Naive B cell (primary cell): ENCODE measurements around the gene CLEC18C. TPM values are rescaled to one million over a fixed set of nuclear protein-coding genes. Genes with fewer than 3 reads are reported as not detected.
"Not testable (repeated sequence)": the region's sequence is repeated elsewhere in the genome, so short reads cannot be mapped to it uniquely, and the experiment has no call there.

Source experiments
- ATAC-seq, 2 donors: fragments of 150-1000 bp; cut with Tn5 transposase; 2 replicates each; pipeline ENCODE4 v1.10.0; 2021; ENCODE audit warnings: low read depth in 2 of 2, mild to moderate bottlenecking in 2 of 2, moderate library complexity in 2 of 2
- DNase-seq: peaks from one replicate; pipeline ENCODE4 v3.0.0; 2022
- H3K27ac Mint-ChIP-seq, 6 donors: one replicate each; pipeline ENCODE4 v1.8.0; 2020 to 2022; ENCODE audit warnings: mild to moderate bottlenecking in 6 of 6, mixed read lengths in 6 of 6, moderate library complexity in 5 of 6, inconsistent platforms in 2 of 6
- H3K27me3 Mint-ChIP-seq, 3 donors: one replicate each; pipeline ENCODE4 v1.8.0; 2021 to 2022; ENCODE audit warnings: mixed read lengths in 3 of 3, mild to moderate bottlenecking in 1 of 3
- H3K36me3 Mint-ChIP-seq, 2 donors: one replicate each; pipeline ENCODE4 v1.8.0; 2020 to 2022; ENCODE audit warnings: mixed read lengths in 2 of 2, inconsistent platforms in 1 of 2, mild to moderate bottlenecking in 1 of 2
- H3K4me1 Mint-ChIP-seq, 3 donors: one replicate each; pipeline ENCODE4 v1.8.0; 2020 to 2022; ENCODE audit warnings: mixed read lengths in 3 of 3, inconsistent platforms in 1 of 3, mild to moderate bottlenecking in 1 of 3, moderate library complexity in 1 of 3
- H3K4me3 Mint-ChIP-seq, 8 donors: one replicate each; pipeline ENCODE4 v1.8.0; 2020 to 2022; ENCODE audit warnings: mild to moderate bottlenecking in 8 of 8, mixed read lengths in 8 of 8, moderate library complexity in 8 of 8, inconsistent platforms in 2 of 8
- H3K9me3 Mint-ChIP-seq, 7 donors: one replicate each; pipeline ENCODE4 v1.8.0; 2020 to 2022; ENCODE audit warnings: mixed read lengths in 7 of 7, mild to moderate bottlenecking in 5 of 7, inconsistent platforms in 2 of 7, moderate library complexity in 1 of 7
- polyA plus RNA-seq, 6 donors: library from polyadenylated mRNA; unstranded; fragments of 300-500 nt; fragmentation: Illumina TruSeq; gene quantifications; one replicate each; pipeline ENCODE4 v1.2.3, GENCODE V29; 2021; ENCODE audit warnings: low read depth in 6 of 6

The CLEC18C gene
- polyA plus RNA-seq, 6 donors from 2014 or later: not detected

DNA sequence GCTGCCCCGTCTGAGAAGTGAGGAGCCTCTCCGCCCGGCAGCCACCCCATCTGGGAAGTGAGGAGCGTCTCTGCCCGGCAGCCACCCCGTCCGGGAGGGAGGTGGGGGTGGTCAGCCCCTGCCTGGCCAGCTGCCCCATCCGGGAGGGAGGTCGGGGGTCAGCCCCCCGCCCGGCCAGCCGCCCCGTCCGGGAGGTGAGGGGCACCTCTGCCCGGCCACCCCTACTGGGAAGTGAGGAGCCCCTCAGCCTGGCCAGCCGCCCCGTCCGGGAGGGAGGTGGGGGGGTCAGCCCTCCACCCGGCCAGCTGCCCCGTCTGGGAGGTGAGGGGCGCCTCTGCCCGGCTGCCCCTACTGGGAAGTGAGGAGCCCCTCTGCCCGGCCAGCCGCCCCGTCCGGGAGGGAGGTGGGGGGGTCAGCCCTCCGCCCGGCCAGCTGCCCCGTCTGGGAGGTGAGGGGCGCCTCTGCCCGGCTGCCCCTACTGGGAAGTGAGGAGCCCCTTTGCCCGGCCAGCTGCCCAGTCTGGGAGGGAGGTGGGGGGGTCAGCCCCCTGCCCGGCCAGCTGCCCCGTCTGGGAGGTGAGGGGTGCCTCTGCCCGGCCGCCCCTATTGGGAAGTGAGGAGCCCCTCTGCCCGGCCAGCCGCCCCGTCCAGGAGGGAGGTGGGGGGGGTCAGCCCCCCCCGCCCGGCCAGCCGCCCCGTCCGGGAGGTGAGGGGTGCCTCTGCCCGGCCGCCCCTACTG lies 31.2 kb downstream of the CLEC18C start:
- not testable (repeated sequence) for H3K27me3 Mint-ChIP-seq, H3K36me3 Mint-ChIP-seq, H3K4me3 Mint-ChIP-seq, DNase-seq, ATAC-seq, H3K4me1 Mint-ChIP-seq, H3K27ac Mint-ChIP-seq, H3K9me3 Mint-ChIP-seq

DNA sequence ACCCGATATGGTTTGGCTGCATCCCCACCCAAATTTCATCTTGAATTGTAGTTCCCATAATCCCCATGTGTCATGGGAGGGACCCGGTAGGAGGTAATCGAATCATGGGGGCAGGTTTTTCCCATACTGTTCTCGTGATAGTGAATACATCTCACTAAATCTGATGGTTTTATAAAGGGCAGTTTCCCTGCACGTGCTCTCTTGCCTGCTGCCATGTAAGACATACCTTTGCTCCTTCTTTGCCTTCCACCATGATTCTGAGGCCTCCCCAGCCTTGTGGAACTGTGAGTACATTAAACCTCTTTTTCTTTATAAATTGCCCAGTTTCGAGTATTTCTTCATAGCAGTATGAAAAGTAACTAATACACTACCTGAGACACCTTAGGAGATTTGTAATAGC lies 32.8 kb downstream of the CLEC18C start:
- H3K27ac Mint-ChIP-seq, H3K4me3 Mint-ChIP-seq, H3K9me3 Mint-ChIP-seq, DNase-seq, H3K4me1 Mint-ChIP-seq, H3K36me3 Mint-ChIP-seq, ATAC-seq, H3K27me3 Mint-ChIP-seq: not testable (repeated sequence)

DNA sequence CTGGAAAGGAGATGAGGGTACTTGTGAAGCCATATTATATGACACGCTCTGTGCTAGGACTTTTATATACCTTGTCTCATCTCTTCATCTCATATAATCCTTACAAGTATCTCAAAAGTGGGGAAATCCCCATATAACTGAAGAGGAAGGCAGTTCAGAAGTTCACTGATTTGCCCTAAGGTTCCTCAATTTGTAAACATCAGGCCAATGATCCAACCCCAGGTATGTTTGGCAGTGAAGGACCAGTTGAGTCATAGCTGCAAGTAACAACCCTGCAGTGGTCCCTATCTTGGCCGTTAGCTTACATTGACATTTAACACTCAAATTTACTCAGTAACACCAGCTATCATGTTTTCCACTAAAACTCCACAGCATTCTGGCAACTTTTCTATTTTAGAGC lies 45.0 kb downstream of the CLEC18C start:
- H3K4me3 Mint-ChIP-seq, H3K27me3 Mint-ChIP-seq, H3K27ac Mint-ChIP-seq, H3K36me3 Mint-ChIP-seq, ATAC-seq, DNase-seq, H3K9me3 Mint-ChIP-seq, H3K4me1 Mint-ChIP-seq: not testable (repeated sequence)

DNA sequence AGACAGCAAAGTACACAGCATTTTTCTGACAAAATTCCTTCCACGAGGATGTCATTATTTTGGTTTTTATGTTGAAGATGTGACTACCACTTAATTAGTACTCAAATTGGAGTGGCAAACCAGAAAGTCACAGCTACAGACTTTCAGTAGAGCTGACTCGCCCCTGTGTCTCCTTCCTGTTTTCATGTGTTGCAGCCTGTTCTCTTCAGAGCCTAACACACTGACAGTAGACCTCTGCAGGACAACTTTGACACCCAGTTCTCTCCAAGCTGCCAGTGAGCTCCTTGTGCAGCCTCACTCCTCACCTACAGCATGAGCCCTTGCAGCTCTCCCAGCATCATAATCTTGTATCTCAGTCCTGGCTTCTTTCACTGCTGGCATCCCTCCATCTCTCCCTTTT lies 49.0 kb downstream of the CLEC18C start:
- not testable (repeated sequence) for DNase-seq, H3K4me1 Mint-ChIP-seq, H3K9me3 Mint-ChIP-seq, ATAC-seq, H3K27me3 Mint-ChIP-seq, H3K36me3 Mint-ChIP-seq, H3K4me3 Mint-ChIP-seq
- peak overlapping the region in 1 of 6 donors; percentile 94 for H3K27ac Mint-ChIP-seq

DNA sequence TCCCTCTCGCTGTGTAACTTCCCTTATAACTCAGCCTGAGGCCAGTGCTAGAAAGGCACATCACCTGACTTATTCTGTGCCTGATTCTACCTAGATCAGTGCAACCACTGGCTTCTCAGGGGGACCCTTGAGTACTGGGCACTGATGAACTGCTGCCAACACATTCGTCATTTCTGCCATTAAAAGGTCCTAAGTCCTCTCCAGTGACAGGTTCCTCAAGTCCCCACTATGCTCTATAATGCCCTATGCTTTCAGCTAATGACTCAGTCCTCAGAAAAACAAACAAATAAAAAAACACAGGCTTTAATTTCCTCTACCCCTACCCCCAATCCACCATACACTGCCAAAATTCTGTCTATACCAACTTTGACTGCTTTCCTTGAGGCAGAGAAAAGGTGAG lies 49.6 kb downstream of the CLEC18C start:
- not testable (repeated sequence) for ATAC-seq, H3K4me3 Mint-ChIP-seq, H3K36me3 Mint-ChIP-seq, H3K9me3 Mint-ChIP-seq, H3K4me1 Mint-ChIP-seq, H3K27me3 Mint-ChIP-seq, DNase-seq
- H3K27ac Mint-ChIP-seq: peak overlapping the region in 1 of 6 donors; percentile 57

DNA sequence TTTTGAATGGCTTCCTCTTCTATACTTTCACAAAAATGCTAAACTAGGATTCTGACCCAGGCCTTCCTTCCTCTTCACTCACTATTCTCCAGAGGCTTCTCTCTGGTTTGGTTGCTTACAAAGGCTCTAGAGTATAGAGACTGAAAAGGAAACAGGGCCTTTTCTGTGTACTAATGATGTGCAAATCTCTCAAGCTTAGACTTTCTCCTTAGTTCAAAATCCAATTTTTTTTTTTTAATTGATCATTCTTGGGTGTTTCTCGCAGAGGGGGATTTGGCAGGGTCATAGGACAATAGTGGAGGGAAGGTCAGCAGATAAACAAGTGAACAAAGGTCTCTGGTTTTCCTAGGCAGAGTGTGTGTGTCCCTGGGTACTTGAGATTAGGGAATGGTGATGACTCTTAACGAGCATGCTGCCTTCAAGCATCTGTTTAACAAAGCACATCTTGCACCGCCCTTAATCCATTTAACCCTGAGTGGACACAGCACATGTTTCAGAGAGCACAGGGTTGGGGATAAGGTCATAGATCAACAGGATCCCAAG lies 50.5 kb downstream of the CLEC18C start:
- ATAC-seq, H3K27me3 Mint-ChIP-seq, H3K4me1 Mint-ChIP-seq, H3K4me3 Mint-ChIP-seq, H3K36me3 Mint-ChIP-seq, DNase-seq, H3K9me3 Mint-ChIP-seq: not testable (repeated sequence)
- peak overlapping the region in 1 of 6 donors; percentile 11 for H3K27ac Mint-ChIP-seq

DNA sequence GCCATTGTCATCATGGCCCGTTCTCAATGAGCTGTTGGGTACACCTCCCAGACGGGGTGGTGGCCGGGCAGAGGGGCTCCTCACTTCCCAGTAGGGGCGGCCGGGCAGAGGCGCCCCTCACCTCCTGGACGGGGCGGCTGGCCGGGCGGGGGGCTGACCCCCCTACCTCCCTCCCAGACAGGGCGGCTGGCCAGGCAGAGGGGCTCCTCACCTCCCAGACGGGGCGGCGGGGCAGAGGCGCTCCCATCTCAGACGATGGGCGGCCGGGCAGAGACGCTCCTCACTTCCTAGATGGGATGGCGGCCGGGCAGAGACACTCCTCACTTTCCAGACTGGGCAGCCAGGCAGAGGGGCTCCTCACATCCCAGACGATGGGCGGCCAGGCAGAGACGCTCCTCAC lies 51.1 kb downstream of the CLEC18C start:
- not testable (repeated sequence) for DNase-seq, H3K4me3 Mint-ChIP-seq, ATAC-seq, H3K4me1 Mint-ChIP-seq, H3K27ac Mint-ChIP-seq, H3K9me3 Mint-ChIP-seq, H3K36me3 Mint-ChIP-seq, H3K27me3 Mint-ChIP-seq

DNA sequence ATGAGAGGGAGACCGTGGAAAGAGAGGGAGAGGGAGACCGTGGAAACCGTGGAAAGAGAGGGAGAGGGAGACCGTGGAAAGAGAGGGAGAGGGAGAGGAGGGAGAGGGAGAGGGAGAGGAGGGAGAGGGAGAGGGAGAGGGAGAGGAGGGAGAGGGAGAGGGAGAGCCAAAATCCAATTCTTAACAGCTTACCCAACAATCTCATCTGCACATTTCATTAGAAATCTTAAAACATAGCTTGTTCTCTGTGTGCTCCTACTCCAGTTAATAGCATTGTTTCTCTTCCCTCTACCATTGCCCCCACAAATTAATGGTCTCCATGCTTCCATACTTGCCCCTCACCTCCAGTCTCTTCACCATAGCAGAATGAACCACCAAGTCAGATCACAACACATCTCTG lies 51.8 kb downstream of the CLEC18C start:
- not testable (repeated sequence) for H3K4me3 Mint-ChIP-seq, H3K36me3 Mint-ChIP-seq, H3K4me1 Mint-ChIP-seq, ATAC-seq, H3K27me3 Mint-ChIP-seq, DNase-seq, H3K9me3 Mint-ChIP-seq
- H3K27ac Mint-ChIP-seq: peak overlapping the region in 2 of 6 donors; percentile 32 to 43

DNA sequence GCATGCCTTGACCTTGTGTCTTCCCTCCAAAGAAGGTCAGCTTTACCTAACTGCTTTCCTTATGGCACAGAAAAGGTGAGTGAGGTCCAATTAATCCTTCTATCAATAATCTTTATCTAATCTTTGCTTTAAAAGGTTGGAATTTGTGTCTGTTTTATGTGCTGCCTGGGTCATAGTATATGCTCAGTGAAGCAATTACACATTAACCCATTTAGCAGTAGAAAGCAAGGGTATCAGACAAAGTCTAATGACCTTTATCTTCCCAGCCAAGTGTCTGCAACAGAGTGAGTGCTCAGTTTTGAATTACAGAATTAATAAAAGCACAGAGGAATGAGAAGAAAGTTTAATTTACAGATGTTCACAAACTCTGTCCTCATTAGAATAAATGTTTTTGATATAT lies 52.4 kb downstream of the CLEC18C start:
- ATAC-seq, DNase-seq, H3K27ac Mint-ChIP-seq, H3K27me3 Mint-ChIP-seq, H3K36me3 Mint-ChIP-seq, H3K4me3 Mint-ChIP-seq, H3K4me1 Mint-ChIP-seq, H3K9me3 Mint-ChIP-seq: not testable (repeated sequence)

DNA sequence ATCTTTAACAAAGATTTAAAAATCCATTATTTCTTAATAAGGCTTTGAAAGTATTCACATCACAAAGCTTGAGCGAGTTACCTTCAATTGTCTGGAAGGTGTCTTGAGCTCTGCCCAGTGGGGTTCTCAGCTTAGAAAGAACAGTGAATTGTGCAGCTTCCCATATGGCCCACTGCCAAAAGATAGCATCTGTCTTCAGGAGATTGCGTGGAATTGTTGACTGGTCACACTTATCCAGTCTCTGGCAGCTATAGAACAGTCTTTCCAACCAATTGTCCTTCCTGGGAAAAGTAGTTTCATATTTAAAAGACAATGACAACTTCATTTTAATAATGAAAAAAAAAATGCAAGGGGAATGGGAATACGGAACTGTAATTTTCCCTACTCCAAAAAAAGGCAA lies 58.2 kb downstream of the CLEC18C start:
- not testable (repeated sequence) for H3K9me3 Mint-ChIP-seq, H3K27ac Mint-ChIP-seq, DNase-seq, ATAC-seq, H3K4me1 Mint-ChIP-seq, H3K27me3 Mint-ChIP-seq, H3K4me3 Mint-ChIP-seq, H3K36me3 Mint-ChIP-seq

Other genes starting within 250 kb of the CLEC18C start
- gene CLEC18A, start 222.5 kb upstream of the CLEC18C start, polyA plus RNA-seq: under 1 TPM in 3 of 6 donors, not detected in 3; 0.09 to 0.69 (median 0.39) TPM
- 10 to 100 TPM in 1 of 6 donors, 1 to 10 TPM in 5; 2.3 to 16.4 (median 7.0) TPM for gene PDPR, start 59.5 kb upstream of the CLEC18C start, polyA plus RNA-seq
- gene EXOSC6, start 78.2 kb downstream of the CLEC18C start, polyA plus RNA-seq: 10 to 100 TPM in 5 of 6 donors, 1 to 10 TPM in 1; 8.1 to 24.6 (median 12.2) TPM
- 10 to 100 TPM; 24.6 to 42.7 (median 28.8) TPM for gene AARS1, start 115.7 kb downstream of the CLEC18C start, polyA plus RNA-seq
- gene DDX19B, start 125.4 kb downstream of the CLEC18C start, polyA plus RNA-seq: 10 to 100 TPM; 33.8 to 54.6 (median 37.8) TPM
- 10 to 100 TPM; 30.4 to 45.7 (median 38.0) TPM for gene DDX19A, start 173.1 kb downstream of the CLEC18C start, polyA plus RNA-seq